Measurements from ENCODE around the gene FSTL4. TPM values are rescaled to one million over a fixed set of nuclear protein-coding genes. Genes with fewer than 3 reads are reported as not detected.
A peak's percentile ranks its signal among the peaks of the same experiment; 100 is the strongest.

The FSTL4 gene
- total RNA-seq, 2 donors from 2014 or later = 4.4 to 5.5 TPM

- Mint-ChIP-seq H3K4me3 (no peak overlapping the region), H3K4me1 (peaks cover 19% of the 10 kb centered on the region), H3K27ac (no peak overlapping the region), H3K36me3 (ENCODE audit: low read depth) (no peaks in the 10 kb centered on the region), H3K9me3 (peaks cover 3% of the 10 kb centered on the region), H3K27me3 (ENCODE audit: insufficient read depth) (peaks cover 23% of the 10 kb centered on the region)
- peaks cover 7% of the 10 kb centered on the region for H3K9me3 ChIP-seq (ENCODE audit: control insufficient read depth, low read length)
- no peak overlapping the region for H3K9ac ChIP-seq (ENCODE audit: extremely low read depth, low read length, poor library complexity, severe bottlenecking)
- peaks cover 13% of the 10 kb centered on the region for H3K27me3 ChIP-seq (ENCODE audit: control insufficient read depth, insufficient read depth, low read length, poor library complexity, severe bottlenecking)
- H3K4me1 ChIP-seq (ENCODE audit: control insufficient read depth, insufficient read depth, low read length) = no peaks in the 10 kb centered on the region
- TF ChIP-seq CTCF (conservative IDR thresholded peaks at IDR 0.05) = peak; percentile 1
- DNase-seq = no peak
- H3K36me3 ChIP-seq (ENCODE audit: control insufficient read depth, insufficient read depth, low read length) = no peaks in the 10 kb centered on the region
- H3K27ac ChIP-seq (ENCODE audit: low read depth, low read length) = no peak overlapping the region
- 80 to 86% methylated on average over 4 to 5 of the region's 5 CpGs for WGBS, 2 experiments (ENCODE audit: insufficient coverage in 1 of 2, insufficient read length in 1 of 2)
- no peak overlapping the region for H3K4me3 ChIP-seq (ENCODE audit: low read length)
These were observed 190.5 kb downstream of the FSTL4 start for GRCh38 chr5:133421806-133422205.

GRCh38 chr5:133421394-133421793 is 190.9 kb downstream of the FSTL4 start:
- TF ChIP-seq CTCF (conservative IDR thresholded peaks at IDR 0.05) = peak; percentile 83
- no peaks in the 10 kb centered on the region for H3K4me1 ChIP-seq (ENCODE audit: control insufficient read depth, insufficient read depth, low read length)
- peaks cover 21% of the 10 kb centered on the region for H3K27me3 Mint-ChIP-seq (ENCODE audit: insufficient read depth)
- no peaks in the 10 kb centered on the region for H3K36me3 Mint-ChIP-seq (ENCODE audit: low read depth)
- peak; percentile 90 for DNase-seq
- H3K4me3 Mint-ChIP-seq = no peak overlapping the region
- WGBS, 2 experiments (ENCODE audit: insufficient coverage in 1 of 2, insufficient read length in 1 of 2) = 77 to 82% methylated on average over 7 to 8 of the region's 8 CpGs
- no peaks in the 10 kb centered on the region for H3K36me3 ChIP-seq (ENCODE audit: control insufficient read depth, insufficient read depth, low read length)
- H3K9ac ChIP-seq (ENCODE audit: extremely low read depth, low read length, poor library complexity, severe bottlenecking) = no peak overlapping the region
- H3K4me3 ChIP-seq (ENCODE audit: low read length) = no peak overlapping the region
- peaks cover 17% of the 10 kb centered on the region for H3K4me1 Mint-ChIP-seq
- H3K9me3 ChIP-seq (ENCODE audit: control insufficient read depth, low read length) = peaks cover 7% of the 10 kb centered on the region
- H3K9me3 Mint-ChIP-seq = peaks cover 3% of the 10 kb centered on the region
- peaks cover 13% of the 10 kb centered on the region for H3K27me3 ChIP-seq (ENCODE audit: control insufficient read depth, insufficient read depth, low read length, poor library complexity, severe bottlenecking)
- no peak overlapping the region for H3K27ac Mint-ChIP-seq
- no peak overlapping the region for H3K27ac ChIP-seq (ENCODE audit: low read depth, low read length)

- Mint-ChIP-seq H3K27ac (no peak overlapping the region), H3K4me1 (peaks cover 12% of the 10 kb centered on the region), H3K9me3 (peaks cover 3% of the 10 kb centered on the region), H3K27me3 (ENCODE audit: insufficient read depth) (peaks cover 19% of the 10 kb centered on the region), H3K4me3 (no peak overlapping the region), H3K36me3 (ENCODE audit: low read depth) (no peaks in the 10 kb centered on the region)
- Histone ChIP-seq H3K9me3 (ENCODE audit: control insufficient read depth, low read length) (peaks cover 7% of the 10 kb centered on the region), H3K4me3 (ENCODE audit: low read length) (no peak overlapping the region), H3K36me3 (ENCODE audit: control insufficient read depth, insufficient read depth, low read length) (no peaks in the 10 kb centered on the region), H3K27ac (ENCODE audit: low read depth, low read length) (no peak overlapping the region), H3K27me3 (ENCODE audit: control insufficient read depth, insufficient read depth, low read length, poor library complexity, severe bottlenecking) (peaks cover 13% of the 10 kb centered on the region), H3K9ac (ENCODE audit: extremely low read depth, low read length, poor library complexity, severe bottlenecking) (no peak overlapping the region), H3K4me1 (ENCODE audit: control insufficient read depth, insufficient read depth, low read length) (no peaks in the 10 kb centered on the region)
- 91 to 100% methylated on average over 3 to 5 of the region's 5 CpGs for WGBS, 2 experiments (ENCODE audit: insufficient coverage in 1 of 2, insufficient read length in 1 of 2)
- TF ChIP-seq CTCF (conservative IDR thresholded peaks at IDR 0.05) = no peak
- DNase-seq = peak; percentile 28
These were observed 191.7 kb downstream of the FSTL4 start for GRCh38 chr5:133420440-133421301.
